ENCODE measurements around the gene CIRBP.

- no peak for TF ChIP-seq SP1 (IDR thresholded peaks at IDR 0.05)
- no peak for TF ChIP-seq FOXM1 (IDR thresholded peaks at IDR 0.05; ENCODE audit: borderline replicate concordance)
- TF ChIP-seq PKNOX1 (IDR thresholded peaks at IDR 0.05): no peak
- no peak for TF ChIP-seq BHLHE40 (IDR thresholded peaks at IDR 0.05; ENCODE audit: borderline replicate concordance)
- no peak for TF ChIP-seq CTBP1 (IDR thresholded peaks at IDR 0.05; ENCODE audit: borderline replicate concordance)
- TF ChIP-seq ELF4 (IDR thresholded peaks at IDR 0.05): no peak
- TF ChIP-seq FOXK2 (IDR thresholded peaks at IDR 0.05): no peak
- no peak for TF ChIP-seq ARNT (IDR thresholded peaks at IDR 0.05)
- no peak for TF ChIP-seq SUZ12 (IDR thresholded peaks at IDR 0.05)
- TF ChIP-seq LEF1 (IDR thresholded peaks at IDR 0.05; ENCODE audit: borderline replicate concordance): no peak
- no peak for TF ChIP-seq TARDBP (IDR thresholded peaks at IDR 0.05)
- no peak for TF ChIP-seq NFRKB (IDR thresholded peaks at IDR 0.05)
These were observed 33.2 kb upstream of the CIRBP start for GRCh38 chr19:1235625-1236538.

Data from HEK293T (cell line).